BJ (cell line): Measurements from ENCODE around the gene CLMN. TPM values are rescaled to one million over a fixed set of nuclear protein-coding genes. Genes with fewer than 3 reads are reported as not detected.
A peak's percentile ranks its signal among the peaks of the same experiment; 100 is the strongest.

Experiments
- CTCF ChIA-PET: fragments of 350-600 bp; formaldehyde crosslinking; extraction: SDS; loops from one replicate; lab custom pipeline; 2021; ENCODE audit warnings: antibody characterized with exemption, inconsistent platforms; lab: Yijun Ruan, JAX
- POLR2A ChIA-PET: fragments of 300-600 bp; sonication (Branson Sonifier 250); formaldehyde crosslinking; extraction: SDS; loops from one replicate; lab custom pipeline; 2021; ENCODE audit warnings: antibody characterized with exemption; lab: Charles Lee
- DNase-seq: peaks from one replicate; pipeline ENCODE4 v3.0.0-alpha.2; 2011; ENCODE audit warnings: low read depth
- H3K27me3 ChIP-seq: 2 replicates; pipeline ENCODE4 v1.6.0; 2011; ENCODE audit warnings: low read length; ENCODE audit not compliant: control insufficient read depth, insufficient read depth
- H3K36me3 ChIP-seq: 2 replicates; pipeline ENCODE4 v1.5.1; 2011; ENCODE audit warnings: low read length; ENCODE audit not compliant: control insufficient read depth, insufficient read depth
- H3K4me3 ChIP-seq: 2 replicates; pipeline ENCODE4 v1.5.1; 2011; ENCODE audit warnings: low read depth, mild to moderate bottlenecking, control low read depth, low read length
- CTCF ChIP-seq: IDR thresholded peaks from 2 replicates; pipeline ENCODE4 v1.5.1; 2011; ENCODE audit warnings: low read depth, mild to moderate bottlenecking, control low read depth, inconsistent platforms, low read length, moderate library complexity; ENCODE audit not compliant: insufficient read depth
- polyA plus RNA-seq: library from polyadenylated mRNA; depleted of rRNA; stranded (reverse); fragments of >200 nt; gene quantifications from 2 replicates; pipeline ENCODE4 v1.2.3, GENCODE V29; 2011

Gene CLMN
- polyA plus RNA-seq, 1 experiment: 0.13 TPM

GRCh38 chr14:95322651-95323050, 2.9 kb upstream of the CLMN start:
- Histone ChIP-seq H3K4me3 (no peak overlapping the region), H3K27me3 (peaks cover 7% of the 10 kb centered on the region), H3K36me3 (no peaks in the 10 kb centered on the region)
- DNase-seq: no peak
- ChIA-PET POLR2A (no interaction called here), CTCF (no interaction called here)
- TF ChIP-seq CTCF: no peak

GRCh38 chr14:95321693-95322455, 2.2 kb upstream of the CLMN start:
- Histone ChIP-seq H3K36me3 (no peaks in the 10 kb centered on the region), H3K27me3 (peaks cover 7% of the 10 kb centered on the region), H3K4me3 (no peak overlapping the region)
- CTCF ChIA-PET: no interaction called here
- POLR2A ChIA-PET: no interaction called here
- DNase-seq: no peak
- no peak for TF ChIP-seq CTCF

- ChIA-PET CTCF (no interaction called here), POLR2A (no interaction called here)
- H3K36me3 ChIP-seq: no peaks in the 10 kb centered on the region
- no peak overlapping the region for H3K4me3 ChIP-seq
- no peak for DNase-seq
- peaks cover 7% of the 10 kb centered on the region for H3K27me3 ChIP-seq
- no peak for TF ChIP-seq CTCF
These were observed 1.4 kb upstream of the CLMN start for GRCh38 chr14:95320955-95321600.

- H3K36me3 ChIP-seq: no peaks in the 10 kb centered on the region
- no peak for DNase-seq
- H3K4me3 ChIP-seq: peak overlapping the region; percentile 28
- H3K27me3 ChIP-seq: peaks cover 7% of the 10 kb centered on the region
- ChIA-PET POLR2A (no interaction called here), CTCF (no interaction called here)
- TF ChIP-seq CTCF: no peak
These were observed 579 bp upstream of the CLMN start for GRCh38 chr14:95320078-95320895.
